Measurements from ENCODE around the gene CDKAL1.
"Not testable (repeated sequence)": the region's sequence is repeated elsewhere in the genome, so short reads cannot be mapped to it uniquely, and the experiment has no call there.

- TF ChIP-seq CTCF, POLR2A (IDR thresholded peaks at IDR 0.05): not testable (repeated sequence)
These were observed 661.0 kb downstream of the CDKAL1 start for GRCh38 chr6:21195301-21195700.

Data from vagina (tissue), 2 donors.